ENCODE measurements around the gene KIAA1755.

KIAA1755 gene

DNA sequence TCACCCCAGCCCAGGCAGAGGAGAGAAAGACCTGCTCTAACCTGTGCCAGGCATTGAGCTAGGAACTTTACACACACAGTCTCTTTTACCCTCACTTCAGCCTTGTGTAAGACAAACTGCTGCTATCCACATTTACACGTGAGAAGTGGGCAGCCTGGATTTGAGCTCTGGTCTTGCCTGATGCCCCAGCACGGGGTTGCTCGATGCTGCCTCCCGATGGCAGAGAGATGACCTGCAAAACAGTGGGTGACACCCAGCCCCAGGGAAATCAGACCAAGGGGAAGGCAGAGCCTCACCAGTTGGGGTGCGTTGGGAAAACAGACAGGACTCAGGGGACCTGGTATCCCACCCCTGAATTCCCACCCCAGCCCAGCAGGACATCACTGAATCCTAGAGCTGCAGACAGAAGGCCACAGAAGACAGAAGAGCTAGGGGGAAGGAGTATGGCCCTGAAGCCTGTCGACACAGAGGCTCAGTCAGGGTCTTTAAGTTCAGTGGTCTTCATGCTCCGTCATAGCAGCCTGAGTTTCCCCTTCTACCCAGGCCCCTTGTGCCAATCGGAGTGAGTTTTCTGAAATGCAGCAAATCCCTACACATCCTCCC is 44.4 kb upstream of the KIAA1755 start:
- no peak overlapping the region for H3K27ac ChIP-seq
- TF ChIP-seq, protein P1, sequence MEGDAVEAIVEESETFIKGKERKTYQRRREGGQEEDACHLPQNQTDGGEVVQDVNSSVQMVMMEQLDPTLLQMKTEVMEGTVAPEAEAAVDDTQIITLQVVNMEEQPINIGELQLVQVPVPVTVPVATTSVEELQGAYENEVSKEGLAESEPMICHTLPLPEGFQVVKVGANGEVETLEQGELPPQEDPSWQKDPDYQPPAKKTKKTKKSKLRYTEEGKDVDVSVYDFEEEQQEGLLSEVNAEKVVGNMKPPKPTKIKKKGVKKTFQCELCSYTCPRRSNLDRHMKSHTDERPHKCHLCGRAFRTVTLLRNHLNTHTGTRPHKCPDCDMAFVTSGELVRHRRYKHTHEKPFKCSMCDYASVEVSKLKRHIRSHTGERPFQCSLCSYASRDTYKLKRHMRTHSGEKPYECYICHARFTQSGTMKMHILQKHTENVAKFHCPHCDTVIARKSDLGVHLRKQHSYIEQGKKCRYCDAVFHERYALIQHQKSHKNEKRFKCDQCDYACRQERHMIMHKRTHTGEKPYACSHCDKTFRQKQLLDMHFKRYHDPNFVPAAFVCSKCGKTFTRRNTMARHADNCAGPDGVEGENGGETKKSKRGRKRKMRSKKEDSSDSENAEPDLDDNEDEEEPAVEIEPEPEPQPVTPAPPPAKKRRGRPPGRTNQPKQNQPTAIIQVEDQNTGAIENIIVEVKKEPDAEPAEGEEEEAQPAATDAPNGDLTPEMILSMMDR (IDR thresholded peaks at IDR 0.05) = peak; percentile 66
- TF ChIP-seq ZFX (IDR thresholded peaks at IDR 0.05; ENCODE audit: borderline replicate concordance) = no peak

DNA sequence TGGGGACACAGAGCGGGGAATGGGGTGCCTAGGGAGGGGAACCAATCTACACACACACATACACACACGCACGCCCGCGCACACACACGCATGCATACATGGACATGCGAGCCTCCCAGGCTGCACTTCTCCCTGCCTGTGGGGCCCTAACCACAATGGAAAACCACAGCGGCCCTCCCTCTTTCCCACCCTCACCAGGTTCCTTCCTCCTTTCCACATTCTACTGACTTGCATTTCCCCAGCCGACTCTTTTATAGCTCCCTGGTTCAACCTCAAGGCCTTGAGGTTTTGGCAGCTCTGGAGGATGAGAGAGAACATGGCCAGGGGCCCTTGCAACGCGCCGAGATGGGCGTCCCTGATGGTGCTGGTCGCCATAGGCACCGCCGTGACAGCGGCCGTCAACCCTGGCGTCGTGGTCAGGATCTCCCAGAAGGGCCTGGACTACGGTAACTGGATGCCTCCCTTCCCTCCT is 43.4 kb upstream of the KIAA1755 start, which contains the start of gene BPI:
Gene BPI (plus strand): TSS at position 249 of the 472 bp plus-strand sequence. CDS start 68 bp downstream, at position 317.
- TF ChIP-seq ZFX (IDR thresholded peaks at IDR 0.05; ENCODE audit: borderline replicate concordance) = no peak
- TF ChIP-seq, protein P1 (IDR thresholded peaks at IDR 0.05) = no peak
- no peak within 1 kb of the TSS for H3K27ac ChIP-seq

DNA sequence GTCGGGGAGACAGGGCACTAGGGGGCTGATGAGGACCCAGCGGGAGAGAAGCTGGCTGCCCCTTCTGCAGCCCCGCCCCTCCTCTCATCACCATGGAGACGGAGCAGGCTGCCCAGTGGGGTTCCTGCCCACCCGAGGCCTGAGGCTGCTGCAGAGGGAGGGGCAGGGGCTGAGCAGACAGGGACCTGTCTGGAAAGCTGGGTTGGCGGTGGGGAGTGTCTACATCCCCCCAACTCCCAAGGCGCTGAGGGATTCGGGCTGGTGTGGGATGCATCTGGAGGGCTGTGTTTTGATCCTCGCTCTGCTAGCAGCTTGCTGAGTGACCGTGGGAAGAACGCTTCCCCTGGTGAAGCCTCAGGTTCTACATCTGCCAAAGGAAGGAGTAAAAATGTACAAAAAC is 42.3 kb upstream of the KIAA1755 start:
- no peak for TF ChIP-seq ZFX (IDR thresholded peaks at IDR 0.05; ENCODE audit: borderline replicate concordance)
- TF ChIP-seq, protein P1 (IDR thresholded peaks at IDR 0.05) = no peak
- H3K27ac ChIP-seq = no peak overlapping the region

DNA sequence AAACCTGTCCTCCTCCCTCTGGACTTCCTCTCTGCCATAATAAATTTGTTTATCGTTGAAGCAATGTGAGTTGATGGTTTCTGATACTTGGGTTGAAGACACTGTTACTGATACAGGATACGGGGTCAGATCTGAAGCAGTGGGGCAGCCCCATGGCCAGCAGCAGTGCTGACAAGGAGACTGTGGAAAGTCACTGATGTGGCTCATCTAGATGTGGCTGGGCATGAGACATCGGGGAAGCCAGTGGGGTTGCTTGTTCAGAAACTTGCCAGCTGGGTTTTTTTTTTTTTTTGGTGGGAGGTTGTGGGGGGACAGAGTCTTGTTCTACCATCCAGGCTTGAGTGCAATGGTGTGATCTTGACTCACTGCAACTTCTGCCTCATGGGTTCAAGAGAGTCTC is 40.8 kb upstream of the KIAA1755 start:
- H3K27ac ChIP-seq = no peak overlapping the region
- TF ChIP-seq, protein P1 (IDR thresholded peaks at IDR 0.05) = no peak
- no peak for TF ChIP-seq ZFX (IDR thresholded peaks at IDR 0.05; ENCODE audit: borderline replicate concordance)

DNA sequence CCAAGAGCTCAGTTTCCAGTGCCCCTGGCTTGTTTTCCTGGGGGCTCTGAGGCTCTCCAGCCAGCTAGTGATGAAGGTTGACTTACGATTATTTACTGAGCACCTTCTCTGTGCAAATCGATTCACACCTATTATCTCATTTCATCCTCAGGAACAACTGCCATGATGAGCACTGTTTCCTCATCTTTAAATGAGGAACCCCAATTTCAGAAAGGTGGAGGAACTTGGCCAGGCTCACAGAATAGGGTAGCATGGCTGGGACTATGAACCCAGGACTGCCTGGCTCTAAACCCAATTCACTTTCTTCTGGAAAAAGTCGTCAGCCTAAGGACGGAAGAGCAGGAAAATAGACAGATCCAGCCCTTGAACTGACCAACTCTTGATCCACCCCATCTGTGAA is 39.9 kb upstream of the KIAA1755 start:
- TF ChIP-seq, protein P1 (IDR thresholded peaks at IDR 0.05) = no peak
- TF ChIP-seq ZFX (IDR thresholded peaks at IDR 0.05; ENCODE audit: borderline replicate concordance) = no peak
- H3K27ac ChIP-seq = no peak overlapping the region

DNA sequence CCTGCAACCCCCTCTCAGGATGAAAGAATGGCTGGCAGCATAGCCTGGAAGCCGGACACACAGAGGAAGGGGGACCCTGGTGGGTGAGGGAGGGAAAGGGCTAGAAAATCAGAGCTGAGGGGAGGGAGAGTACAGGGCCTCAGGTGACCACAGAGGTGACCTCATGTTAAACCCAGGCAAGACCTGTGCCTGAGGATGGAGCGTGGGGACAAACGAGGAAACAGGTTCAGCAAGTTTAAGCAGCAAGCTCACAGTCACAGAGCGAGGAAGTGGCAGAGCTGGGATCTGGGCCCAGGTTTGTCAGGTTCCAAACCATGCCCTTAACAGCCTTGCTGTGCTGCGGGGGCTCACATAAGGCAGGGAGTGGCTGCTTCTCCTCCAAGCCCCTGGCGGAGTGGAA is 39.4 kb upstream of the KIAA1755 start:
- TF ChIP-seq, protein P1 (IDR thresholded peaks at IDR 0.05) = no peak
- TF ChIP-seq ZFX (IDR thresholded peaks at IDR 0.05; ENCODE audit: borderline replicate concordance) = no peak

DNA sequence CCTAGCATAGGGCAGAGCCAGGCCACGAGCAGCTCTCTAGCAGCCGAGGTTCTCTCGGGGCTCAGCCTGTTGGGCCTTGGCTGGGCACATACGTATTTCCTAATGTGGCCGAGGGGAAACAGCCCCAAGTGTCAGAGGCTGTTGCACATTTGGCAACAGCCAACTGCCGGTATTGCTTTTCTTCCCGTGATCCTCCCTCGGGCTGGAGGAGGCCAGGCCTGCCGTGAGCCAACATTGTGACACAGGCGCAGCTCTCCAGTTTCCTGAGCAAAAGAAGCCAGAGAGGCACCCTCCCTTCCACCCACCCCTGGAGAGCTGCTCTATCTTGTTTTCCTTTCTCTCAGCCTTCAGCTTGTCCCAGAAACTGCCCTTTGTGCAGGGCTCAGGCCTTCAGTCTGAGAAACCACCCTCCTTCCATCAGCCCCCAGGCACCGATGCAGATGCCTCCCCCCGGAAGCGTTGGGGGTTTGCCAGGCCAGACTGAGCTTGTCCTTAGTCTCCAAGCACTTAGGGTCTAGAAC is 38.3 kb upstream of the KIAA1755 start:
- H3K27ac ChIP-seq = no peak overlapping the region
- TF ChIP-seq, protein P1 (IDR thresholded peaks at IDR 0.05) = no peak
- no peak for TF ChIP-seq ZFX (IDR thresholded peaks at IDR 0.05; ENCODE audit: borderline replicate concordance)

More for the DNA sequence above, 39.4 kb upstream of the KIAA1755 start:
- H3K27ac ChIP-seq = no peak overlapping the region
